HG03097 (cell line): ENCODE data around the gene PPP2R3B.
"Not testable (repeated sequence)": the region's sequence is repeated elsewhere in the genome, so short reads cannot be mapped to it uniquely, and the experiment has no call there.

ENCODE experiments used
- ATAC-seq: cut with Tn5 transposase; IDR thresholded peaks from one replicate; pipeline ENCODE4 v1.9.1; 2021; ENCODE audit not compliant: unreplicated experiment, low FRiP score

PPP2R3B gene

DNA sequence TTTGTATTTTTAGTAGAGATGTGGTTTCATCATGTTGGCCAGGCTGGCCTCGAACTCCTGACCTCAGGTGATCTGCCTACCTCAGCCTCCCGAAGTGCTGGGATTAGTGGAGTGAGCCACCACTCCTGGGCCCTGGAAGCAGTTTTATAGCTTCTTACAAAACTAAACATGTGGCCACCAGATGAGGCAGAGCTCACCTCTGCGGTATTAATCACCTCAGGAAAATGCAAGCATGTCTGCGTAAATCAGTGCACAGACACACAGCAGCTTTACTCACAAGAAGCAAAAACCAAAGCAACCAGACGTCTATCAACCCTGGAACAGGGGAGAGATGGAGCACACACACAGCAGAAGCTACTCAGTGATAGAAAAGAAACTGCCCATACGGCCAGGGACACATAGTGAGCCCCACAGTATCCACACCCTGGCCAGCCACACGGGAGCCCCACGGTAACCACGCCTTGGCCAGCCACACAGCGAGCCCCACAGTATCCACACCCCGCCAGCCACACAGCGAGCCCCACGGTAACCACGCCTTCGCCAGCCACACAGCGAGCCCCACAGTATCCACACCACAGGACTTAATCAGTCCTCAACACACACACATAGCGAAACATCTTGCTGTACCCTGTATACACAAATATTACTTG is 30.2 kb downstream of the PPP2R3B start:
- no peak for ATAC-seq

DNA sequence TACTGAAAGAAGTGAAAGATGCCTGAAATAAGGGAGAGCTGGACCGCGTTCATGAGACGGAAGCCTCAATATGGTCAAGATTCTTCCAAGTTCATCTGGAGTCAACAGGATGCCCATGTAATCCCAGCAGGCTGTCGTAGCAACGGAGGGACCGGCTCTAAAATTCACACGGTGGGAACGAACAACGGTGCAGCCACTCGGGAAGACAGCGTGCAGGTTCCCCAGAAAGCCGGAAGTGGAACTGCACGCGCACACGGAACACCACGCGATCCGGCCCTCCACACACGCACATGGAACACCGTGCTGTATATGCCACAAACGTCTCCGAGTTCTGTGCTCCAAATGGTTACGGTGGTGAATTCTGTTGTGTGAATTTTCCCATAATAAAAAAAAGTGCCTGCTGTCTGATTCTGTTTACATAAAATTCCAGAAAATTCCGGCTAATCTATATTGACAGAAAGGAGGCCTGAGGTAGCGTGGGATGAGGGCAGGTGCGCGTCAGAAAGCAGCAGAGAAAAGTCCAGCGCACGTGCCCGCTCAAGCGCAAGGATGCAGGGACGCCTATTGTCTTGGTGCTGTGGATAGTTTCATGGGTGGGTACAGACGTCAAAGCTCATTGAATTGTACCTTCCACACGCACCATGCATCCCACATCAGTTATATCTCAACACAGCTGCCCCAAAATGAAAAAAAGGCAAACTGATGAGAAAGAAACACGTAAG is 31.2 kb downstream of the PPP2R3B start:
- ATAC-seq: no peak

DNA sequence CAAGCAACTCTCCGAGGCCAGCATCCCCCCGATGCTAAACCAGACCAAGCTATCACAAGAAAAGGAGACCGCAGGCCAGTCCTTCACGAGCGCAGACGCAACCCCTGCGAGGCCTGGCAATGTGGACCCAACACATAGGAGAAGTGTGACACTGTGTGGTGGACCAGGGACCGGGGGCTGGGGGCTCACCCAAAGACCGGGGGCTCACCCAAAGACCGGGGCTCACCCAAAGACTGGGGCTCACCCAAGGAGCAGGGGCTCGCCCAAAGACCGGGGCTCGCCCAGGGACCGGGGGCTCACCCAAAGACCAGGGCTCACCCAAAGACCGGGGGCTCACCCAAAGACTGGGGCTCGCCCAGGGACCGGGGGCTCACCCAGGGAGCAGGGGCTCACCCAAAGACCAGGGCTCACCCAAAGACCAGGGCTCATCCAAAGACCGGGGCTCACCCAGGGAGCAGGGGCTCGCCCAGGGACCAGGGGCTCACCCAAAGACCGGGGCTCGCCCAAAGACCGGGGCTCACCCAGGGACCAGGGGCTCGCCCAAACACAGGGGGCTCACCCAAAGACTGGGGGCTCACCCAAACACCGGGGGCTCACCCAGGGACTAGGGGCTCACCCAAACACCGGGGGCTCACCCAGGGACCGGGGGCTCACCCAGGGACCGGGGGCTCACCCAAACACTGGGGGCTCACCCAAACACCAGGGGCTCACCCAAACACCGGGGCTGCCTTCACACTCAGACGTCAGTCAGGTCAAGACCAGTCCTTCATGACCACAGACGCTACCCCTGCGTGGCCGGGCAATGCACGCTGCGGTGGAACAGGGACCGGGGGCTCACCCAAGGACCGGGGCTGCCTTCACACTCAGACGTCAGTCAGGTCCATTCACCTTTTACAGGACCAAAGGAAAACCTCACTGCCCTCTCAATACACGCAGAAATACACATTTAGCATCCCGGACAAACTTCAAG is 32.9 kb downstream of the PPP2R3B start:
- no peak for ATAC-seq

DNA sequence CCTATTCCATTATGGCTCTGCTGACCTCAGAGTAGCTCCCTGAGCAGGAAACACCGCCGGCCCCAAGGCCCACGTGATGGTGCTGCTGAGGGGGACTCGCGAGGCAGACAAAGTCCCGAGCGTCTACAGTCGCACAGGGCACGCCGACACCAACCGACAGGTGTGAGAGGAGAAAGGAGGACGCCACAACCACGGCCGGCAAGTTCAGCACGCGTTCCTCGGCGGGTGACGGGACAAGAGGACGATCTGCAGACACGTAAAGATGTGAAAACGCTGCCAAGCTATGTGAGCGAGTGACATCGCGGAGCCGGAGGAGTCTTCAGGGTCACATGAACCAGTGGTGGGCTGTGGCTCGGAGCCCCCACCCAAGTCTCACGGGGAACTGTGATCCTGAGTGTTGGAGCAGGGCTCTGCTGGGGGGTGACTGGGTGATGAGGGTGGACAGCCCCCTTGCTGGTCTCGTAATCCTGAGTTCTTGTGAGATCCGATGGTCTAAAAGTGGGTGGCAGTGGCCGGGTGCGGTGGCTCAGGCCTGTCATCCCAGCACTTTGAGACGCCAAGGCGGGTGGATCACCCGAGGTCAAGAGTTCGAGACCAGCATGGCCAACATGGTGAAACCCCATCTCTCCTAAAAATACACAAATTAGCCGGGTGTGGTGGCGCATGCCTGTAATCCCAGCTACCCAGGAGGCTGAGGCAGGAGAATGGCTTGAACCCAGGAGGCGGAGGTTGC is 34.0 kb downstream of the PPP2R3B start:
- ATAC-seq: no peak

DNA sequence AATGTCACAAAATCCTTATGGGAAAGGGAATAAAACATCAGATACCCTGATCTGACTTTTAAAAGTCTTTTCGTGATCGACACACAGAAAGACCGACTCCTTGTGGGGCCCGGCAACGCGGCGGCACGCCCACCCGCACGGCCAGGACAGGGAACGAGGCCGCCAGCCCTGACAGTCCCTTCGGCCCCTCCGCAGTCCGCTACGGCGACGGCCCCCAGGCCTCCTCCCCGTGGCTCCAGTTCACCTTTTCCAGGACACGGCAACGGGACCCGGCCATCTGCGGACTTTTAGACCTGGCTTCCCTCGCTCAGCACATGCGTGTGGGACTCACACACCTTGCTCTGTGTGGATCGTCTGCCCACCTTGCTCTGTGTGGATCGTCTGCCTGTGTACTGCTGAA is 34.5 kb downstream of the PPP2R3B start:
- no peak for ATAC-seq

DNA sequence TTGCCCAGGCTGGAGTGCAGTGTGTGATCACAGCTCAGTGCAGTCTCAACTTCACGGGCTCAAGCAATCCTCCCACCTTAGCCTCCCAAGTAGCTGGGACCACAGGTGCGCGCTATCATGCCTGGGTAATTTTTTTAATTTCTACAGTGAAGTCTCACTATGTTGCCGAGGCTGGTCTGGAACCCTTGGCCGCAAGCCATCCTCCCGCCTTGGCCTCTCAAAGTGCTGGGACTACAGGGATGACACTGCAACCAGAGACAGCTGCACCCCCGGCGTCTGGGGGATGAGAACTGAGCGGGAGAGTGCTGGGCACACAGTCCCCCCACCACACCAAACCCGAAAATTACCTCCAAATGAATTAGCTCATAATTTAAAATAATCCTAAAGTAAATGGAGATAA is 35.0 kb downstream of the PPP2R3B start:
- ATAC-seq: no peak

DNA sequence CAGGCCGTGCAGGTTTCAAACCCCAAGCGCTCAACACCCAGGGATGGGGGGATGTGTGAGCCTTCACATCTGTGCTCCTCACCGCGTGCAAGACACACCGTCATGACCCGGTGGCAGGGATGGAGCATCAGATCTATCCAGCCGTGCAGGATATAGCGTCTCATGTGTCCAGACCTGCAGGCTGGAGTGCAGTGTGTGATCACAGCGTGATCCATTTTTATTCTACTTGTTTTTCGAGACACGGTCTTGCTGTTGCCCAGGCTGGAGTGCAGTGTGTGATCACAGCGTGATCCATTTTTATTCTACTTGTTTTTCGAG is 35.4 kb downstream of the PPP2R3B start:
- not testable (repeated sequence) for ATAC-seq

DNA sequence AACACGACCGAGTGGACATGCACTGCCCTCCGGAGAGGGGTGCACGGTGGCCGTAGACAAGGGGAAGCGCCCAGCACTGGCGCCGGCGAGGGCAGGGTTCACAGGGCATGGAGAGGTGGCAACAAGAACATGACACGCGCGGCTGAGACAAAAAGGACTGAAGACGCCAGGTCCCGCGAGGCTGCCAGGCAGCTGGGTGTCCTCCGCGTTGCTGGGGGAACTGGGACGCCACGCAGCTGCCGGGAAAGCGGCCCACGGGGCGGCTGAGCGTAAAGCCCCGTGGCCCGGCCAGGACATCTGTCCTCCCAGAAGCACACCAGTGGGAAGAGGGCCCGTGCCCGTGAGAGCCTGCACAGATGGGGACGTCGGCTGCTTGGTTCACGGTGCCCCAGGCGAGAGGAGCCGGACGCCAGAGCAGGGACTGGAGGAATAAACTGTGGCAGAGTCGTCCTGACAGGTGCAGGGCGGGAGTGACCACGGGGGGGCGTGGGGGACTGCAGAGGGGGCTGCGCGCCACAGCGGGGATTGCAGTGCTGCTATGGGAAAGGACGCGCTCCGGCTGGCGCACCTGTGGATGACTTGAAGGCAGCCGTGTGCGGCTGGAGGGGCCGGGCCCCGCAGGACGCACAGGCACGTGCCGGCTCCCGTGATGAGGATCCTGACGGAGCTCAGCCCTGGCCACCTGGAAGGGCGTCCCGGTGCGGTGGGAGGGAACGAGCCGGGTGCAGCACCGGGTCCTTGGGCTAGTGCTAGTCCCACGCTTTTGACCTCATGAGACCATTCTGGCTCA is 36.0 kb downstream of the PPP2R3B start:
- no peak for ATAC-seq

DNA sequence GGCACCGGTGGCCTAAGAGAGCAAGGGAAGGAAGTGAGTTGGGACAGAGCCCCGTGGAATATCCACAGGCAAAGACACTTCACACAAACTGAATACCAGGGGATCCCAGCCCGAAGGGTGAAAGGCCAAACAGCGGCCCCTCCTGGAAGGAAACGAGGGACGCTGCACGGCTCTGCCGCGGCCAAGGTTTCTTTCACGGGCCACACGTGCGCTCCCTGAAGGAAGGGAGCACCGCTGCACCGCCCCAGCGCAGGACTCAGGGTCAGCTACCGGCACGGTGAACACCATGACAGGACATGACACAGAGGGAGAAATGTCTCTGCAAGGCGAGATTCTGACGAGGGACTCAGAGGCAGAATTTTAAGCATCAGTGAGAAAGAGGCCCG is 36.6 kb downstream of the PPP2R3B start:
- ATAC-seq: no peak

DNA sequence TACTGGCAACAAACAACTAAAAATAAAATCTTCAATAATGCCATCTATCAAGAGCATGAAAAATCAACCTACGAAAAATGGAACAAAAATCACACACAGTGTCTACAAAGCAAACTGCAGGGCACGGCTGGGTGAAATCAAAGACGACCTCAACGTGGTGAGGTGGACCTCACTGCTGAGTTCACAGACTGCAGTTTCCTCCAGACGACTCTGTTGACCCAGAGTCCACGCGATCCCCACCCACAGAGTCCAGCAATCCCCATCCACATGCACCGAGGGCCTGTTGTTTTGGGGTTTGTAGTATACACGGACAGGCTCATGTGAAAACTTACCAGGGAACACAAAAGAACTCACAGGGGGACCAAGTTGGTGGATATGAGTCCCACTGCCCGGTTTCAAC is 37.0 kb downstream of the PPP2R3B start:
- ATAC-seq: no peak

DNA sequence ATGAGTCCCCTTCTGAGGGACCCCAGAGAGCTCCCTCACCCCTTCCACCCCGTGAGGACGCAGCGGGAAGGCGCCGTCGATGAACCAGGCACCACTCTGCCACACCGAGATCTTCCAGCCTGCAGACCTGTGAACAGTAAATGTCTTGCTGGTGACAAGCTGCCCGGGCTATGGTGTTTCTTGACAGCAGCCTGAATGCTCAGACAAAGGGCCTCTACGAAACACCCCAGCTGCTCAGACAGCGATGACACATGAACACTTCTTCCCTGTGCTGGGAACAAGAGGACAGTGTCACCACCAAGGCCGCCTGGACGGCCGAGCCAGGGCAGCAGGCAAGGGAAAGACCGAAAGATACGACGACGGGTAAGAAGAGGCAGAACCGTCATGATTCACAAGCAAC is 37.5 kb downstream of the PPP2R3B start:
- no peak for ATAC-seq

DNA sequence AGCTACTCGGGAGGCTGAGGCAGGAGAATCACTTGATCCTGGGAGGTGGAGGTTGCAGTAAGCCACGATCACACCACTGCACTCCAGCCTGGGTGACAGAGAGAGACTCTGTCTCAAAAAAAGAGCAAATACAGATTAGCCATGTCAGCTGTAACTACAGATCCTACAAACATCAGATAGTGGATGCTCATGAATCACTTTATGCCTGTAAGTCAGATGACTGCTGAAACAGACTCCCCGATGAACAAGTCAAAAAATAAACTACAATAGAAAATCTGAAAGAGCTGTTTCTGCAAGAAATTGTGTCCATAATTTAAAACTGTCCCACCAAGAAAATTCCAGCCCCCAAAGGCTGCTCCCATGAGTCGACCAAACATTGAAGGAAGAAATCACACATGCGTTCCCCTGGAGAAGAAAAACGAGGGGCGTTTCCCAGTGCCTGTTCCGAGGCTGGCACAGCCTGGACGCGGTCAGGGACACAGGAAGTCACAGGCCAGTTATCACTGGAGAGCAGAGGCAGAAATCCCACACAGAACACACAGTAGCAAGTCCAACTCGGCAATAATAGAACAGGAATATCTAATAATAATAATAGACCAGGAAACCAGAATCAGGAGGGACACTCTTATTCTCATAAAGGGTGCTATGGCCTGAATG is 38.1 kb downstream of the PPP2R3B start:
- ATAC-seq: no peak

DNA sequence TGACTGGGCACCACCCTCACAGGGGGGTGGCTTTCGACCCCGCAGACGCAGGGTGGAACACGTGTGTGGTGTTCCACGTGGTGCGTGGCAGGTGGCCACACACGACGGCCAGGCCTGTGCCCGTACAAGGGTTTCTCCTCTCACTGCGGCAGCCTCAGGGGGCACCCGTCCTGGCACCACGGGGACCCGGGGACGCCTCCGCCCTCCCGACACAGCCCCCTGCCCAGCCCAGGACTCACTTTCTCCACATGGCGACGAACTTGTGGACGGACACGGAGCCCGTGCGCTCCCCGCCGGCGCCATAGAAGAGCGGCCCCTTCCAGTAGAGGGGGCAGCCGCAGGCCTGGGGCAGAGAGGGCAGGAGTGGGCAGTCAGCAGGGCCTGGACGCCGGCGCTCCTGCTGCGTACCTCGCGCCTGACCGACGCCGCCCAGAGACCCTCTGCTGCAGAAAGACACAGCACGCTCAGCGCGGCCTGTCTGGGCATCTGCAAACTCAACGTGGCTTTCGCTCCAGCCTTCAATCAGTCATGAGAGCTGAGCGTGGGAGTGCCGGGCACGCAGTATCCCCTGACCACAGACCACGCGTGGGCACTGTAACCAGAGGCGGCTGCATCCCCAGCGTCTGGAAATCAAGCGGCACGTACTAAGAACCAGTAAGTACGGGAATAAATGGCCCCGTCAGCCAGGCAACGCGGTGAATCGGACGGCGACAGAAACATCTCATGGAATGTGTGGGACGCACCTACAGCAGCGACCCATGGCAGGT is 39.2 kb downstream of the PPP2R3B start:
- ATAC-seq: no peak

DNA sequence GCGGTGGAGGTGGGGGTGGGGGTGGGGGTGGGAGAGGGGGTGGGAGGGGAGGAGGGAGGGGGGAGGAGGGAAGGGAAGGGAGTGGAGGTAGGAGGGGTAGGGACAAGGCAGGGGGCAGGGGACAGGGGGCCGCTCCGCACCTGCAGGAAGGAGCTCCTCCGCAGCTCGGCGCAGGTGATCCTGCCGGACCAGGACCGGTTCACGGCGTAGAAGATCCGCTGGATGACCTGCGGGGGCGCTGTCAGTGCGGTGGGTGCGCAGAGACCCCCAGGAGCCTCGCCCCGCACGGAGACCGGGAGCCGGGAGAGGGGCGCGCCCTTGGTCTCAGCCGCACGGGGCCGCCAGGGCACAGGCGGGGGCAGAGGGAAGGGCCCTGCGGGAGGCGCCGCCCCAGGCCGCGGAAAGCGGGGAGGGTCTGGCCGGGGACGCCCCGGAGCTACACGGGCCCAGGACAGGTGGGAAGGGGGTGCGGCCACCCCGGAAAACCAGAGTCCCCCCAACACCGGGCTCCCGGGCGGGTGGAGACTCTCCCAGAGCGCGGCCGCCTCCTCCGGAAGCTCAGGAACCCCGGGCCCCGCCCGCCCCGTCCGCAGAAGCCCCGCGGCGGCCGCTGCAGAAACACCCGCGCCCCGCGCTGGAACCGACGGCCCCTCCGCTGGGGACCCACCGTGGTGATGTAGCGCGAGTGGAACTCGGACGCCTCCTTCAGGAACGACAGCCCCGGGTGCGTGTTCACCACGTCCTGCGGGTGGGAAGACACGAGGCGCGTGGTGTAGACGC is 40.5 kb downstream of the PPP2R3B start:
- no peak for ATAC-seq

DNA sequence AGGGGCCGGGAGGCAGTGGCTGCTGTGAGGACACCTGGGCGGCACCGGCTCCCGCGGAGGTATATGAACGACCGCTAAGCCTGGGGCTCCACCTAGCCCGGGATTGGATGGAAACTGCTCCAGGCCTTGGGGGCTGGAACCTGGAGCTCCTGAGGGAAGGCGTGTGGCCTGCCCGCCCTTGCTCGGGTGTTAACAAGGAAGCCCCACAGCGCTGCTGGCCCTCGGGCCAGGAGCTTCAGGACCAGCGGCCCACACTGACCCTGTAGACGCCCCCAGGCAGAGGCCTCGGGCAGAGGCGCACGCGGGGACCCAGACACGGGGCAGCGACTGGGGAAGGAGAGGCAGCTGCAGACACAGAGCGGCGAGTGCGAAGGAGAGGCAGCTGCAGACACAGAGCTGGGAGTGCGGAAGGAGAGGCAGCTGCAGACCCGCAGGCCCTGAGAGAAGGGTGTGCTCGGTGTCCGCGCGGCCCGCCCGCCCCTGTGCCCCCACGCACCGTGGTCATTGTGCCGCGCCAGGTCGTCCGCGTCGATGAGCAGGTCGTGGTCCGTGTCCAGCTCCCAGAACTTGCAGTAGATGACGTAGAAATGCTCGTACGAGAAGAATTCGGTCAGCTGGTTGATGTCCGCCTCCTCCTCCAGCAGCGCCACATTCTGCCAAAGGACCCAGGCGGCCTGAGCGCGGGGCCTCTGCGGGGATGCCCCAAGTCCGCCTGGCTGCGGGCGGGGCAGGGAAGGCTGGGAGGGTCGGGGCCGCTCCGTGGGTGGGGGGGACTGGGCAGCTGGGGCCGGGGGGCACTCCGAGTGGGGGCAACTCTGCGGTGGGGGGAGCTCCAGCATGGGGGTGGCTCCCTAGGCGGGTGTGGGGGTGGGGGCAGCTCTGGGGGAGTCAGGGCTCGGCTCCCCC is 41.4 kb downstream of the PPP2R3B start:
- ATAC-seq: no peak

DNA sequence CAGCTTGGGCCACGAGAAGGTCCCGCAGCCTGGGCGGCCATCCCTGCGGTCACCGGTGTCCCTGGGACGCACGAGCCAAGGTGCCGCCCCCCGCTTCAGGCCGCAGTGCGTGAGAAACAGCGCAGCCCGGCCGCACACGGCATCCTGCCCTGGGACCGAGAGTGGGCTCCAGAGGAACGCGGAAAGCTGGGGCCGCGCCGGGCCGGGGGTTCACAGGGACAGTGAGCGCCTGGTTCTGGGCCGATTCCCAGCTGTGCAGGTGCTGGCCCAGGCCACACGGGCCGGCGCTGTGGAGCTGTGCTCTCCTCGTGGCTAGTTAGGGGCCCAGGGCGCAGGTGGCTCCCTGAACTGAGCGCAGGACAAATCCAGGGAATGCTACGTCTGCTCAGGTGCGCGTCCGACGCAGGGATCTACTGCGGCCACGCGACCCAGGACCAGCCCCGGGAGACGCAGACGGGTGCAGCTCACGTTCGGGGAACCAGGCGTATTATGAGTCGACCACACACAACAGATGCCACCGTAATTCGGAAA is 42.3 kb downstream of the PPP2R3B start:
- no peak for ATAC-seq
